GM10266 (cell line): ENCODE results near the gene HMGB4.

Experiments used
- DNase-seq: peaks from one replicate; pipeline ENCODE4 v3.0.0; 2012; ENCODE audit errors: extremely low spot score
- CTCF ChIP-seq: IDR thresholded peaks from 2 replicates; pipeline ENCODE4 v1.5.1; 2012; ENCODE audit warnings: mild to moderate bottlenecking, low read depth; ENCODE audit not compliant: control insufficient read depth, insufficient read depth; ENCODE audit errors: missing control alignments

Gene HMGB4

GRCh38 chr1:33826311-33826710, 37.6 kb upstream of the HMGB4 start:
- TF ChIP-seq CTCF, result no peak
- DNase-seq, result no peak

- no peak for DNase-seq
- TF ChIP-seq CTCF, result no peak
These were observed 37.2 kb upstream of the HMGB4 start for GRCh38 chr1:33826711-33827110.

- TF ChIP-seq CTCF, result no peak
- DNase-seq, result no peak
These were observed 35.8 kb upstream of the HMGB4 start for GRCh38 chr1:33828059-33828458.

- TF ChIP-seq CTCF, result no peak
- DNase-seq, result no peak
These were observed 35.2 kb upstream of the HMGB4 start for GRCh38 chr1:33828654-33829053.

- no peak for TF ChIP-seq CTCF
- DNase-seq, result no peak
These were observed 27.0 kb upstream of the HMGB4 start for GRCh38 chr1:33836911-33837310.

- DNase-seq, result no peak
- TF ChIP-seq CTCF, result no peak
These were observed 26.2 kb upstream of the HMGB4 start for GRCh38 chr1:33837635-33838034.

GRCh38 chr1:33841494-33841893, 22.4 kb upstream of the HMGB4 start:
- no peak for DNase-seq
- TF ChIP-seq CTCF, result no peak
